Smooth muscle cell (in vitro differentiated cells): ENCODE results near the gene CALCB. TPM values are rescaled to one million over a fixed set of nuclear protein-coding genes. Genes with fewer than 3 reads are reported as not detected.

Experiments
- DNase-seq: peaks from one replicate; lab custom pipeline; 2025; ENCODE audit not compliant: unreplicated experiment; lab: John Stamatoyannopoulos, UW
- H2AFZ ChIP-seq: fragments of 200-600 bp; sonication (generic); 2 replicates; pipeline ENCODE4 v1.6.0; 2016; ENCODE audit warnings: antibody characterized with exemption, low read depth, mild to moderate bottlenecking
- H3F3A ChIP-seq: fragments of 200-600 bp; sonication (generic); 2 replicates; pipeline ENCODE4 v1.6.0; 2017; ENCODE audit warnings: antibody characterized with exemption, low read depth
- H3K27ac ChIP-seq: fragments of 200-600 bp; sonication (generic); 2 replicates; pipeline ENCODE4 v1.5.1; 2016; ENCODE audit warnings: low read depth, mild to moderate bottlenecking
- H3K27me3 ChIP-seq: fragments of 200-600 bp; sonication (generic); 2 replicates; pipeline ENCODE4 v1.6.1; 2016; ENCODE audit warnings: low read depth, mild to moderate bottlenecking
- H3K36me3 ChIP-seq: fragments of 200-600 bp; sonication (generic); 2 replicates; pipeline ENCODE4 v1.5.1; 2016; ENCODE audit warnings: low read depth
- H3K4me1 ChIP-seq: fragments of 200-600 bp; sonication (generic); 2 replicates; pipeline ENCODE4 v1.5.1; 2016; ENCODE audit warnings: low read depth
- H3K4me2 ChIP-seq: fragments of 200-600 bp; sonication (generic); 2 replicates; pipeline ENCODE4 v1.6.0; 2016; ENCODE audit warnings: mild to moderate bottlenecking
- H3K4me3 ChIP-seq: fragments of 200-600 bp; sonication (generic); 2 replicates; pipeline ENCODE4 v1.5.1; 2016; ENCODE audit warnings: mild to moderate bottlenecking
- H3K79me2 ChIP-seq: fragments of 200-600 bp; sonication (generic); 2 replicates; pipeline ENCODE4 v1.6.0; 2016; ENCODE audit warnings: low read depth, mild to moderate bottlenecking
- H3K9ac ChIP-seq: fragments of 200-600 bp; sonication (generic); 2 replicates; pipeline ENCODE4 v1.6.0; 2016; ENCODE audit warnings: low read depth
- H3K9me3 ChIP-seq: fragments of 200-600 bp; sonication (generic); replicated peaks from 2 replicates; pipeline ENCODE4 v1.5.1; 2016; ENCODE audit warnings: low read depth
- H4K20me1 ChIP-seq: fragments of 200-600 bp; sonication (generic); 2 replicates; pipeline ENCODE4 v1.6.0; 2016; ENCODE audit warnings: low read depth
- WGBS: methylation state at CpG from one replicate; pipeline ENCODE4 v1.1.7; 2016; ENCODE audit warnings: low lambda C conversion rate; 5-methylcytosine and 5-hydroxymethylcytosine counted together
- polyA plus RNA-seq: library from polyadenylated mRNA; unstranded; fragments of >200 nt; fragmentation: Nextera tagmentation; extraction: Ambion mirVana; gene quantifications from 2 replicates; pipeline ENCODE4 v1.2.1, GENCODE V29; 2016
- total RNA-seq: library from RNA; depleted of rRNA; stranded (reverse); fragments of >200 nt; gene quantifications from 2 replicates; pipeline ENCODE4 v1.2.3, GENCODE V29; 2014
- TF ChIP-seq, protein P1 (sequence below): fragments of 200-600 bp; sonication (generic); IDR thresholded peaks from 2 replicates; pipeline ENCODE4 v1.5.1; 2017; ENCODE audit warnings: borderline replicate concordance, mild to moderate bottlenecking, antibody characterized with exemption; ENCODE audit not compliant: insufficient read depth, poor library complexity, severe bottlenecking

CALCB gene
- total and polyA plus RNA-seq, 2 experiments from 2014 or later = not detected

DNA sequence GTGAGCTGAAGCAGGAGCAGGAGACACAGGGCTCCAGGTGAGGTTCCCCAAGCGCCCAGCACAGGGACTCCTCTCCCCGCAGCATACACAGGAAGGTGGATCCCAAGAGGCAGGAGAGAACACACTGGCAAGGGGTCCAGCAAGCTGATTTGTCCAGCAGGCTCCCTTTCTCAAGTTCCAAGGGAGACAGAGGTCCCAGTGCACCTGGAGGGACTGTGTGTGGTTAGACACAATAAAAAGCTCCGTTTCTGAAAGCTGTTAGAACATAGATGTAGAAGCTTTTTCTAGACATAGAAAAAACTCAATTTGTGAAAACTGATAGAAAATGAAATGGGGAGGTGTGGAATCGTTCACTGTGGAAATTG is 1.8 kb downstream of the CALCB start:
- no peak for DNase-seq
- H3K9ac ChIP-seq = no peak overlapping the region

DNA sequence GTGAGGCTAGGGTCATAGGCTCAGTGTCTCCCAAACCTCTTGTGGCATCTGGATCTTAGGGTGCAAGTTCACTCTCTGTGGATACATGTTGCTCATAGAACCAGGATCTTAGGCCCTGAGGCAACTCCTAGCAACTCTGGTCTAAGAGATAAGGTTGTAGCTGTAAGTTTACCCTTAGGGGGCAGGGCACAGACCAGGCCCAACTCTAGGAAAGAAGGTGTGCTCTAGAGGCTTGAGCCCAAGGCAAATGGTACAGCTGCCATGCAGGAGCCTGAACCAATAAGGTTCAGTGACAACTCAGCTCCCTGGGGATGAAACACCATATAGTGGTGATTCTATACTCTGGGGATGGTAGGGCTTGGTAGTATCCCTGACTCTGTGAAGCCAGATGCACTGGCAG is 17.8 kb downstream of the CALCB start:
- TF ChIP-seq, protein P1, sequence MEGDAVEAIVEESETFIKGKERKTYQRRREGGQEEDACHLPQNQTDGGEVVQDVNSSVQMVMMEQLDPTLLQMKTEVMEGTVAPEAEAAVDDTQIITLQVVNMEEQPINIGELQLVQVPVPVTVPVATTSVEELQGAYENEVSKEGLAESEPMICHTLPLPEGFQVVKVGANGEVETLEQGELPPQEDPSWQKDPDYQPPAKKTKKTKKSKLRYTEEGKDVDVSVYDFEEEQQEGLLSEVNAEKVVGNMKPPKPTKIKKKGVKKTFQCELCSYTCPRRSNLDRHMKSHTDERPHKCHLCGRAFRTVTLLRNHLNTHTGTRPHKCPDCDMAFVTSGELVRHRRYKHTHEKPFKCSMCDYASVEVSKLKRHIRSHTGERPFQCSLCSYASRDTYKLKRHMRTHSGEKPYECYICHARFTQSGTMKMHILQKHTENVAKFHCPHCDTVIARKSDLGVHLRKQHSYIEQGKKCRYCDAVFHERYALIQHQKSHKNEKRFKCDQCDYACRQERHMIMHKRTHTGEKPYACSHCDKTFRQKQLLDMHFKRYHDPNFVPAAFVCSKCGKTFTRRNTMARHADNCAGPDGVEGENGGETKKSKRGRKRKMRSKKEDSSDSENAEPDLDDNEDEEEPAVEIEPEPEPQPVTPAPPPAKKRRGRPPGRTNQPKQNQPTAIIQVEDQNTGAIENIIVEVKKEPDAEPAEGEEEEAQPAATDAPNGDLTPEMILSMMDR = no peak
- Histone ChIP-seq H3K36me3 (no peaks in the 10 kb centered on the region), H3K9ac (no peak overlapping the region), H3K27me3 (no peaks in the 10 kb centered on the region), H3K9me3 (no peaks in the 10 kb centered on the region), H3K4me2 (no peak overlapping the region), H3K27ac (no peak overlapping the region), H3F3A (no peaks in the 10 kb centered on the region), H4K20me1 (no peaks in the 10 kb centered on the region), H3K4me3 (no peak overlapping the region), H2AFZ (no peak overlapping the region), H3K4me1 (no peaks in the 10 kb centered on the region), H3K79me2 (no peaks in the 10 kb centered on the region)
- DNase-seq = no peak

More for the DNA sequence above, 1.8 kb downstream of the CALCB start:
- Histone ChIP-seq H3K4me3 (no peak overlapping the region), H3K4me2 (no peak overlapping the region), H2AFZ (no peak overlapping the region), H3K4me1 (peaks cover 8% of the 10 kb centered on the region), H3K27ac (no peak overlapping the region), H3K9me3 (no peaks in the 10 kb centered on the region), H3F3A (no peaks in the 10 kb centered on the region), H3K27me3 (peaks cover 29% of the 10 kb centered on the region), H3K79me2 (no peaks in the 10 kb centered on the region), H3K36me3 (no peaks in the 10 kb centered on the region), H4K20me1 (no peaks in the 10 kb centered on the region)
- TF ChIP-seq, protein P1 = no peak
- 46% methylated on average over 4 of the region's 4 CpGs for WGBS

DNA sequence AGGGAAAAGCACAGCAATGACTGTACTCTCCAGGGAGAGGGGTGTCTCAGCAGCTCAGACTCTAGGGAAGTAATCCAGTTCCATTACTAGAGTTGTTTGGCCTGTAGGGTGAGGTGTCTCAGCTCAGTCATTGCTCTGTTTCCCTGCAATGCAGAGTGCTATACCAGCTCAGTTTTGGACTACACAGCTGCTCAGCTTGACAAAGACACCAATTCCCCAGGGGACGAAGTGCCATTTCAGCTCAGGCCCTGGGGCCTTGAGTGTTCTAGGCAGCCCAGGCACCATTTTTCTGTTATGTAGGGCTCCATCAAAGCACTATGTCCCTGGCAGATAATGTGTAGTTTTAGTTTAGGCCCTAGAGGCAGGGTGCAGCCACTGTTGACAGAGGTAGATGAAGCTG is 18.2 kb downstream of the CALCB start:
- Histone ChIP-seq H3K27me3 (no peaks in the 10 kb centered on the region), H3K9me3 (no peaks in the 10 kb centered on the region), H3K4me3 (no peak overlapping the region), H4K20me1 (no peaks in the 10 kb centered on the region), H3F3A (no peaks in the 10 kb centered on the region), H3K79me2 (no peaks in the 10 kb centered on the region), H3K27ac (no peak overlapping the region), H3K4me1 (no peaks in the 10 kb centered on the region), H3K9ac (no peak overlapping the region), H2AFZ (no peak overlapping the region), H3K36me3 (no peaks in the 10 kb centered on the region), H3K4me2 (no peak overlapping the region)
- TF ChIP-seq, protein P1 = no peak
- 90% methylated on average over 1 of the region's 1 CpG for WGBS
- no peak for DNase-seq

DNA sequence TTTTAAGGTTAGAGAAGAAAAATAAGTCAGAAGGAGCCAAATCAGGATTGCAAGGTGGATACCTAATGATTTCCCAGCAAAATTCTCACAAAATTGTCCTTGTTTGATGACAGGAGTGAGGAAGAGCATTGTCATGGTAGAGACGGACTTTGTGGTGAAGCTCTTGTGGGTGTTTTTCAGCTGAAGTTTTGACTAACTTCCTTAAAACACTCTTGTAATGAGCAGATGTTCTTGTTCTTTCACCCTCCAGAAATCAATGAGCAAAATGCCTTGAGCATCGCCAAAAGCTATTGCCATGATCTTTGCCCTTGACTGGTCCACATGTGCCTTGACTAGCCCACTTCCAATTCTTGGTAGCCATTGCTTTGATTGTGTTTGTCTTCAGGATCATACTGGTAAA is 20.0 kb downstream of the CALCB start:
- Histone ChIP-seq H3K27ac (no peak overlapping the region), H3K9ac (no peak overlapping the region), H3K4me2 (no peak overlapping the region), H3K36me3 (no peaks in the 10 kb centered on the region), H3K9me3 (no peaks in the 10 kb centered on the region), H3K4me3 (no peak overlapping the region), H3K27me3 (peaks cover 2% of the 10 kb centered on the region), H3K79me2 (no peaks in the 10 kb centered on the region), H3K4me1 (no peaks in the 10 kb centered on the region), H2AFZ (no peak overlapping the region), H4K20me1 (no peaks in the 10 kb centered on the region), H3F3A (no peaks in the 10 kb centered on the region)
- TF ChIP-seq, protein P1 = no peak
- WGBS = 100% methylated on average over 2 of the region's 2 CpGs
- no peak for DNase-seq
